ENCODE results near the gene MRPS27. TPM values are rescaled to one million over a fixed set of nuclear protein-coding genes. Genes with fewer than 3 reads are reported as not detected.

MRPS27 gene
- total RNA-seq, 1 experiment from 2014 or later, result 88.6 TPM

GRCh38 chr5:72265032-72265877 lies 54.8 kb downstream of the MRPS27 start:
- no peak overlapping the region for H3K4me3 ChIP-seq (ENCODE audit: low read depth, low read length, poor library complexity, severe bottlenecking)
- H3K9me3 ChIP-seq (ENCODE audit: low read depth, low read length, poor library complexity, severe bottlenecking), result no peaks in the 10 kb centered on the region
- no peak overlapping the region for H3K27ac ChIP-seq (ENCODE audit: low read depth, low read length, poor library complexity, severe bottlenecking)
- intact Hi-C loops (cut with micrococcal nuclease; ENCODE audit: unreplicated experiment), result no loop called here
- POLR2A ChIA-PET (ENCODE audit: low non-redundant PET), result no interaction called here
- CTCF ChIA-PET, result no interaction called here
- H3K36me3 ChIP-seq (ENCODE audit: insufficient read depth, low read length, poor library complexity, severe bottlenecking), result no peaks in the 10 kb centered on the region
- BruUV-seq (replicated peaks), result no TSS peak
- H3K27me3 ChIP-seq (replicated peaks; ENCODE audit: insufficient read depth, low read depth, low read length, poor library complexity), result no peaks in the 10 kb centered on the region
- no peak for TF ChIP-seq EZH2 (IDR thresholded peaks at IDR 0.05; ENCODE audit: borderline replicate concordance, low read depth, low read length, poor library complexity, severe bottlenecking)
- TF ChIP-seq CTCF (conservative IDR thresholded peaks at IDR 0.05; ENCODE audit: low read depth, low read length), result no peak
- peaks cover 4% of the 10 kb centered on the region for H3K4me1 ChIP-seq (ENCODE audit: insufficient read depth, low read length, poor library complexity, severe bottlenecking)
- no peak for DNase-seq (ENCODE audit: low spot score)

- peak; percentile 19 for DNase-seq (ENCODE audit: low spot score)
- H3K27ac ChIP-seq (ENCODE audit: low read depth, low read length, poor library complexity, severe bottlenecking), result peak overlapping the region; percentile 3
- no peaks in the 10 kb centered on the region for H3K9me3 ChIP-seq (ENCODE audit: low read depth, low read length, poor library complexity, severe bottlenecking)
- no peak overlapping the region for H3K4me3 ChIP-seq (ENCODE audit: low read depth, low read length, poor library complexity, severe bottlenecking)
- TF ChIP-seq CTCF (conservative IDR thresholded peaks at IDR 0.05; ENCODE audit: low read depth, low read length) (no peak), EZH2 (IDR thresholded peaks at IDR 0.05; ENCODE audit: borderline replicate concordance, low read depth, low read length, poor library complexity, severe bottlenecking) (no peak)
- peaks cover 49% of the 10 kb centered on the region for H3K4me1 ChIP-seq (ENCODE audit: insufficient read depth, low read length, poor library complexity, severe bottlenecking)
- intact Hi-C loops (cut with micrococcal nuclease; ENCODE audit: unreplicated experiment), result no loop called here
- ChIA-PET POLR2A (ENCODE audit: low non-redundant PET) (no interaction called here), CTCF (no interaction called here)
- no peaks in the 10 kb centered on the region for H3K36me3 ChIP-seq (ENCODE audit: insufficient read depth, low read length, poor library complexity, severe bottlenecking)
- H3K27me3 ChIP-seq (replicated peaks; ENCODE audit: insufficient read depth, low read depth, low read length, poor library complexity), result no peaks in the 10 kb centered on the region
- no TSS peak for BruUV-seq (replicated peaks)
These were observed 63.5 kb downstream of the MRPS27 start for GRCh38 chr5:72256536-72256935.

- CTCF ChIA-PET, result no interaction called here
- no peak for DNase-seq (ENCODE audit: low spot score)
- intact Hi-C loops (cut with micrococcal nuclease; ENCODE audit: unreplicated experiment), result no loop called here
- Histone ChIP-seq H3K4me3 (ENCODE audit: low read depth, low read length, poor library complexity, severe bottlenecking) (no peak overlapping the region), H3K36me3 (ENCODE audit: insufficient read depth, low read length, poor library complexity, severe bottlenecking) (no peaks in the 10 kb centered on the region), H3K9me3 (ENCODE audit: low read depth, low read length, poor library complexity, severe bottlenecking) (no peaks in the 10 kb centered on the region), H3K4me1 (ENCODE audit: insufficient read depth, low read length, poor library complexity, severe bottlenecking) (peaks cover 53% of the 10 kb centered on the region), H3K27me3 (replicated peaks; ENCODE audit: insufficient read depth, low read depth, low read length, poor library complexity) (no peaks in the 10 kb centered on the region), H3K27ac (ENCODE audit: low read depth, low read length, poor library complexity, severe bottlenecking) (no peak overlapping the region)
- BruUV-seq (replicated peaks), result no TSS peak
- TF ChIP-seq CTCF (conservative IDR thresholded peaks at IDR 0.05; ENCODE audit: low read depth, low read length) (no peak), EZH2 (IDR thresholded peaks at IDR 0.05; ENCODE audit: borderline replicate concordance, low read depth, low read length, poor library complexity, severe bottlenecking) (no peak)
- POLR2A ChIA-PET (ENCODE audit: low non-redundant PET), result no interaction called here
These were observed 64.4 kb downstream of the MRPS27 start for GRCh38 chr5:72255670-72256069.

All from A673 (cell line).